Peyer's patch (tissue), 4 donors: ENCODE data around the gene PRAC1. TPM values are rescaled to one million over a fixed set of nuclear protein-coding genes. Genes with fewer than 3 reads are reported as not detected.

Experiments used
- DNase-seq, 3 donors: peaks; one replicate each; pipeline ENCODE4 v3.0.0-alpha.2; 2017 to 2019
- H3K27ac ChIP-seq, 4 donors: fragments of 200-600 bp; sonication (generic); one replicate each; pipeline ENCODE4 v1.5.1; 2016 to 2019
- H3K27me3 ChIP-seq, 2 donors: fragments of 200-600 bp; sonication (generic); one replicate each; pipeline ENCODE4 v1.5.1; 2019
- H3K36me3 ChIP-seq, 3 donors: fragments of 200-600 bp; sonication (generic); one replicate each; pipeline ENCODE4 v1.5.1; 2016 to 2019
- H3K4me1 ChIP-seq, 4 donors: fragments of 200-600 bp; sonication (generic); one replicate each; pipeline ENCODE4 v1.5.1; 2016 to 2019
- H3K4me3 ChIP-seq, 4 donors: fragments of 200-600 bp; sonication (generic); 1 replicate in 3 of 4; 2 replicates in 1 of 4; pipeline ENCODE4 v1.5.1; 2016 to 2019; ENCODE audit warnings: mild to moderate bottlenecking in 1 of 4
- H3K9me3 ChIP-seq, 4 donors: fragments of 200-600 bp; sonication (generic); one replicate each; pipeline ENCODE4 v1.5.1; 2016 to 2019; ENCODE audit warnings: mild to moderate bottlenecking in 1 of 4
- CTCF ChIP-seq, 6 experiments: fragments of 450-650 bp in 4 of 6; fragments of 200-600 bp in 2 of 6; sonication (generic) in 1 of 6; IDR thresholded peaks; one replicate each; pipeline ENCODE4 v1.5.1; 2017 to 2019; ENCODE audit warnings: antibody characterized with exemption in 6 of 6, mild to moderate bottlenecking in 3 of 6, moderate library complexity in 1 of 6
- POLR2A ChIP-seq, 2 donors: fragments of 450-650 bp; IDR thresholded peaks; one replicate each; pipeline ENCODE4 v1.5.1; 2017; ENCODE audit warnings: antibody characterized with exemption in 2 of 2, mild to moderate bottlenecking in 2 of 2, moderate library complexity in 2 of 2
- total RNA-seq, 4 donors: library from RNA; depleted of rRNA; stranded (reverse); fragments of >200 nt; gene quantifications; one replicate each; pipeline ENCODE4 v1.1.0, GENCODE V29; 2016

PRAC1 gene
- total RNA-seq, 4 donors from 2014 or later: not detected

- Histone ChIP-seq H3K27me3 (peaks cover 3 to 77% of the 10 kb centered on the region in 2 donors), H3K36me3 (no peaks in the 10 kb centered on the region), H3K27ac (no peak overlapping the region), H3K4me1 (peaks cover 0 to 27% (median 5%) of the 10 kb centered on the region in 4 donors), H3K4me3 (no peak overlapping the region), H3K9me3 (no peaks in the 10 kb centered on the region)
- no peak for DNase-seq
- TF ChIP-seq POLR2A (IDR thresholded peaks at IDR 0.05): no peak
- no peak for TF ChIP-seq CTCF (IDR thresholded peaks at IDR 0.05)
These were observed 7.9 kb upstream of the PRAC1 start for GRCh38 chr17:48730240-48730550.

DNA sequence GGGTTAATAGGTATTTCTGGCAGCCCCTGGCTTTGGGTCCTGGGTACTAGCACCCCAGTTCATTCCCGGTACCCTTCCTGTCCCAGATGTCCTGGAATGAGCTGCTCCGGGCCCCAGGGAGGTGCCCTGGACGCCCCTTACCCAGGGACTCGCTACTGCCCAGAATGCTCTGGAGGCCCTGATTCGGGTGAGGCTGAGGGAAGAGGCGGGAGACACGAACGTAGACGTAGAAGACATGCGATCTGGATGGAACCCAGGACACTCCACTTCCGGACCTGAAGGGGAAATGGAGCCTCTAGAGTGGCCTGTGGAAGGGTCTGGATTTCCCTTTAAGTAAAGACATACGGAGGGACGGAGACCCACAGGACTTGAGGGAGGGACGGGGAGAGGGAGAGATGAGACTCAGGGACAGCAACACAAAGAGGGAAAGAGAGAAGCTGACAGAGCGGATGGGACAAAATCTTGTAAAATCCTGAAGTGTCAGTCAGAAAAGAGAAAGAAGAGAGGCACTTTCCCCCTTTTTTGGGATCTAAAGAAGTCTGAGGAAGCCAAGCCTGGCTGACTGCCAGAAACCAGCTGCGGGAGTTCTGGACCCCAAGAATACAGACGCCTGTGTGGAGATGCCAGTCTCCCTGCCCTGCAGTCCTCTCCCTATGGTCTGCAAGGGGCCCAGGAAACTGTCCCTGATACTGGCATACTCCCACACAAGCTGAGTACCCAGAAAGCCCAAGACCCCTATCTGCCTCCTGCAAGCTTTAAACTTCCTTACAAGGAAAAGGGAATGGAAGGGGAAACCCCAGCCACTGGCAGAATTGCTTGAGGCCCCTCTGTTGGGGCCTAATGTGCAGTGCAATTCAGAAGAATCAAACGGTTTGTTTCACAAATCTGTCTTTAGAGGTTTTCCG is 7.3 kb upstream of the PRAC1 start:
- Histone ChIP-seq H3K27me3 (peaks cover 3 to 76% of the 10 kb centered on the region in 2 donors), H3K27ac (no peak overlapping the region), H3K9me3 (no peaks in the 10 kb centered on the region), H3K36me3 (no peaks in the 10 kb centered on the region), H3K4me1 (peaks cover 0 to 33% (median 7%) of the 10 kb centered on the region in 4 donors), H3K4me3 (no peak overlapping the region)
- no peak for TF ChIP-seq POLR2A (IDR thresholded peaks at IDR 0.05)
- TF ChIP-seq CTCF (IDR thresholded peaks at IDR 0.05): no peak
- no peak for DNase-seq

DNA sequence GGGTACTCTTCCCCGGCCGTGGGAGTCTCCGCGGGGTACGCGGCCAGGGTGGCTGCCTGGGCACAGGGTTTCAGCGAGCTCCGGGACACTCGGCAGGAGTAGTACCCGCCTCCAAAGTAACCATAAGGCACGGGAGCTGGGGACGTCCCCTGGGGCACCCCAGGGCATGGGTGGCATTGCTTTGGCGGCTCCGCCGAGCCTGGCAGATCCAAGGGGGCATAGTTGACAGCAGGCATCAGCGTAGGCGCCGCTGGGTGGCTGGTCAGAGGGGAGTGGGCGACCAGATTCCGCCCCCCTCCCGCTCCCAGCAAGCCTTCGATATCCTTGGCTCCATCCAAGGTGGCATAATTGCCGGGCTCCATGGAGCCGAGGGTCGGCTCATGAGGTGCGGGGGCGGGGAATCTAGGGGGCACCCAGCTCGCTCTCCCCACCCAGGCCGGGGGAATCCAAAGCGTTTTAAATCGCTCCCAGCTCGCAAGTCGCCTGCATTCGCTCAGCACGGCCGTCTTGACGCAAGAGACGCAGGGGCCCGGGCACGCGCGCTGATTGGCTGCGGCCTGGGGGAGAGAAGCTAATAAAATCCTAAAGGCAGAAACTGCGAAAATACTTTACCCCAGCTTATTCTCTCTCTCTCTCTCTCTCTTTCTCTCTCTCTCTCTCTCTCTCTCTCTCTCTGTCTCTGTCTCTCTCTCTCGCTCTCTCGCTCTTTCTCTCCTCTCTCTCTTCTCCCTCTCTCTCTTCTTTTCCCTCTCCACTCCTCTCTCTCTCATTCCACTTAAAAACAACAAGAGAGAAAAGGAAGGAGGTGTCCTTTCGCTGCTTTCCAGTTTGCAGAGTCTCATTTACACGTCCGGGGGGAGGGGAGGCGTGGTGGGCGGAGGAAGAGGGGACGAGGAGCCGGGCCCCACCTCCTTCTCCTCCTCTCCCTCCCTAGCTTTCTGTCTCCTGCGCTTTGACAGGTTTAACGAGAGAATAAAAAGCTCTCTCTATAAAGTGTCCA is 6.2 kb upstream of the PRAC1 start, which contains the start of gene HOXB13:
HOXB13 (minus strand) TSS at position 519 of the 1,000 bp plus-strand sequence; CDS start at position 362, 157 bp downstream.
- peaks cover 0 to 44% (median 14%) of the 10 kb centered on the region in 4 donors for H3K4me1 ChIP-seq
- H3K36me3 ChIP-seq: no peaks in the 10 kb centered on the region
- TF ChIP-seq POLR2A (IDR thresholded peaks at IDR 0.05): no peak
- no peak for TF ChIP-seq CTCF (IDR thresholded peaks at IDR 0.05)
- H3K4me3 ChIP-seq: peak within 1 kb of the TSS in 3 of 4 donors; percentile 9 to 41 (median 38)
- DNase-seq: peak in 1 of 3 donors; percentile 60
- no peaks in the 10 kb centered on the region for H3K9me3 ChIP-seq
- H3K27me3 ChIP-seq: peaks cover 3 to 77% of the 10 kb centered on the region in 2 donors
- no peak within 1 kb of the TSS for H3K27ac ChIP-seq

- Histone ChIP-seq H3K4me1 (peaks cover 0 to 42% (median 17%) of the 10 kb centered on the region in 4 donors), H3K36me3 (no peaks in the 10 kb centered on the region), H3K9me3 (no peaks in the 10 kb centered on the region), H3K27me3 (peaks cover 0 to 78% of the 10 kb centered on the region in 2 donors), H3K4me3 (no peak overlapping the region), H3K27ac (no peak overlapping the region)
- TF ChIP-seq CTCF (IDR thresholded peaks at IDR 0.05): no peak
- no peak for TF ChIP-seq POLR2A (IDR thresholded peaks at IDR 0.05)
- no peak for DNase-seq
These were observed 5.3 kb upstream of the PRAC1 start for GRCh38 chr17:48727415-48728175.

DNA sequence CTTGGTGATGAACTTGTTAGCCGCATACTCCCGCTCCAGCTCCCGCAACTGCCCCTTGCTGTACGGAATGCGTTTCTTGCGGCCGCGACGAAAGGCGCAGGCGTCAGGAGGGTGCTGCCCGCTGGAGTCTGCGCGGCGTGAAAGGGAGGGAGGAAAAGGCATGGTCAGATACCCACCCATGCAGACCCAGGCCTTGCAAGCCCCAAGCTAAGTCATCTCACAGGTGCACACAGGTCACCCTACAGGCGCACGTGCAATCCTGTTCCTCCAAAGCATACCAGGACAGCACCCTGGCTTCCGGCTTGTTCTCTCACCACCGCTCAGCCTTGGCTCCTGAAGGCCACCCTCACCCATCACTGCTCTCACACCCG is 4.6 kb upstream of the PRAC1 start:
- H3K4me1 ChIP-seq: peaks cover 0 to 42% (median 17%) of the 10 kb centered on the region in 4 donors
- peaks cover 0 to 84% of the 10 kb centered on the region in 2 donors for H3K27me3 ChIP-seq
- TF ChIP-seq CTCF (IDR thresholded peaks at IDR 0.05) (no peak), POLR2A (IDR thresholded peaks at IDR 0.05) (no peak)
- H3K36me3 ChIP-seq: no peaks in the 10 kb centered on the region
- H3K9me3 ChIP-seq: no peaks in the 10 kb centered on the region
- DNase-seq: no peak
- H3K4me3 ChIP-seq: no peak overlapping the region
- no peak overlapping the region for H3K27ac ChIP-seq
